GM19438 (cell line): Measurements from ENCODE around the gene MALAT1.
"Not testable (repeated sequence)": the region's sequence is repeated elsewhere in the genome, so short reads cannot be mapped to it uniquely, and the experiment has no call there.

Experiments
- ATAC-seq: cut with Tn5 transposase; IDR thresholded peaks from one replicate; pipeline ENCODE4 v1.9.1; 2021; ENCODE audit warnings: low read depth; ENCODE audit not compliant: unreplicated experiment

The MALAT1 gene

DNA sequence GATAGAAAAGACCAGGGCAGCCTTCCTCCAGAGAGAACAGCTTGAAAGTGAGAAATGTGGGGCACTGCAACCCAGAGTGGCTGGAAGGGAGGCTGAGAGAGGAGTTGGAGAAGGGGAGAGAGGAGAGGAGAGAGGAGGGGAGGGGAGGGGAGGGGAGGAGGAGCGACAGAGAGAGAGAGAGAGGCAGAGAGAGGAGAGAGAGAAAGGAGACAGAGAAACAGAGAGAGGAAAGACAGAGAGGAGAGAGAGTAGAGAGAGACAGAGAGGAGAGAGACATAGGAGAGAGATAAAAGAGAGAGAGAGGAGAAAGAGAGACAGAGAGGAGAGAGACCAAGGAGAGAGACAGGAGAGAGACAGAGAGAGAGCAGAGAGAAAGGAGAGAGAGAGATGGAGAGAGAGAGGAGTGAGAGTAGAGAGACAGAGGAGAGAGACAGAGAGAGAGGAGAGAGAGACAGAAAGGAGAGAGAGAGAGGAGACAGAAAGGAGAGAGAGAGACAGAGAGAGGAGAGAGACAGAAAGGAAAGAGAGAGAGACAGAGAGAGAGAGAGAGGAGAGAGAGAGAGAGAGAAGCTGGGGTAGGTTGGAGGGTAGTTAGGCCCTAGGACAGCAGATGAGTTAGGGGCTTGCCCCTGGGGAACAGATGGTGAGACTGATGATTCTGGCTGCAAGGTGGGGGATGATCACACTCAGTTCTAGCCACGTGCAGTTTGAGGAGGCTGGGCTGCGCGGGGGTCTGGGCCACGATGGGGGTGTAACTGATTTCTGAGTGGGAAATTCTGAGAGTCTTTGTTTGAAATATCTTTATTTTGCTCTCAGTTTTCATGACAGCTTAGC lies 17.5 kb downstream of the MALAT1 start:
- ATAC-seq: no peak

DNA sequence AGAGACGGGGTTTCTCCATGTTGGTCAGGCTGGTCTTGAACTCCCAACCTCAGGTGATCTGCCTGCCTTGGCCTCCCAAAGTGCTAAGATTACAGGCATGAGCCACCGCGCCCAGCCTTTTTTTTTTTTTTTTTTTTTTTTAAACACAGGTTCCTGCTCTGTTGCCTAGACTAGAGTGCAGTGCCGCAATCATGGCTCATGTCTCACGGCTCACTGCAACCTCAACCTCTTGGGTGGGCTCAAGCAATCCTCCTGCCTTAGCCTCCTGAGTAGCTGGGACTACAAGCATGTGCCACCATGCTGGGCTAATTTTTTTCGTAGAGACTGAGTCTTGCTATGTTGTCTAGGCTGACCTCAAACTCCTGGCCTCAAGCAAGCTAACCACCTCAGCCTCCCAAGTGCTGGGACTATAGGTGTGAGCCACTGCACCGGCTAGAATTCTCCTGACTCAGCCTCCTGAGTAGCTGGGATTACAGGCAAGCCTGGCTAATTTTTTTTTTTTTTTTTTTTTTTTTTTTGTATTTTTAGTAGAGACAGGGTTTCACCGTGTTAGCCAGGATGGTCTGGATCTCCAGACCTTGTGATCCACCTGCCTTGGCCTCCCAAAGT lies 20.2 kb downstream of the MALAT1 start:
- not testable (repeated sequence) for ATAC-seq

DNA sequence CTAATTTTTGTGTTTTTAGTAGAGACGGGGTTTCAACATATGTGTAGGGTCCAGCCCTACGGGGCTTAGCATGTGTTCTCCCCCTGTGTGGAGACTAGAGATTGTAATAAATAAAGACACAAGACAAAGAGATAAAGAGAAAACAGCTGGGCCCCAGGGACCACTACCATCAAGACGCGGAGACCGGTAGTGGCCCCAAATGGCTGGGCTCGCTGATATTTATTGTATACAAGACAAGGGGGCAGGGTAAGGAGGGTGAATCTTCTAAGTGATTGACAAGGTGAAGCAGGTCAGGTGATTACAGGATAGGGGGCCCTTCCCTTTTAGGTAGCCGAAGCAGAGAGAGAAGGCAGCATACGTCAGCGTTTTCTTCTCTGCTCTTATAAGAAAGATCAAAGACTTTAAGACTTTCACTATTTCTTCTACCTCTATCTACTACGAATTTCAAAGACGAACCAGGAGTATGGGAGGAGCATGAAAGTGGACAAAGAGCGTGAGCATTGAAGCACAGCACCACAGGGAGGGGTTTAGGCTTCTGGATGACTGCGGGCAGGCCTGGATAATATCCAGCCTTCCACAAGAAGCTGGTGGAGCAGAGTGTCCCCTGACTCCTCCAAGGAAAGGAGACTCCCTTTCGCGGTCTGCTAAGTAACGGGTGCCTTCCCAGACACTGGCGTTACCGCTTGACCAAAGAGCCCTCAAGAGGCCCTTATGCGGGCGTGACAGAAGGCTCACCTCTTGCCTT lies 23.1 kb downstream of the MALAT1 start:
- not testable (repeated sequence) for ATAC-seq

DNA sequence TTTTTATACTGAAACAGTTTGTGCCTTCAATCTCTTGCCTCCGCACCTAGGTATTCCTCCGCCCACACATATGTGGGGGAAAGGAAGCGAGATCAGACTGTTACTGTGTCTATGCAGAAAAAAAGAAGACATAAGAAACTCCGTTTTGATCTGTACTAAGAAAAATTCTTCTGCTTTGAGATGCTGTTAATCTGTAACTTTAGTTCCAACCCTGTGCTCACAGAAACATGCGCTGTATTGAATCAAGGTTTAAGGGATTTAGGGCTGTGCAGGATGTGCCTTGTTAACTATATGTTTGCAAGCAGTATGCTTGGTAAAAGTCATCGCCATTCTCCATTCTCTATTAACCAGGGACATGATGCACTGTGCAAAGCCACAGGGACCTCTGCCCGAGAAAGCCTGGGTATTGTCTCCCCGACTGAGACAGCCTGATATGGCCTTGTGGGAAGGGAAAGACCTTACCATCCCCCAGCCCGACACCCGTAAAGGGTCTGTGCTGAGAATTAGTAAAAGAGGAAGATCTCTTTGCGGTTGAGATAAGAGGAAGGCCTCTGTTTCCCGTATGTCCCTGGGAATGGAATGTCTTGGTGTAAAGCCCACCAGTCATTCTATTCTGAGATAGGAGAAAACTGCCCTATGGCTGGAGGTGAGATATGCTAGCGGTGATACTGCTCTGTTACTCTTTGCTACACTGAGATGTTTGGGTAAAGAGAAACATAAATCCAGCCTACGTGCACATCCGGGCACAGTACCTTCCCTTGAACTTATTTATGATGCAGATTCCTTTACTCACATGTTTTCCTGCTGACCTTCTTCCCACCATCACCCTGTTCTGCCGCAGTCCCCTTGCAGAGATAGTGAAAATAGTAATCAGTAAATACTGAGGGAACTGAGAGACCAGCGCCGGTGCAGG lies 24.1 kb downstream of the MALAT1 start:
- ATAC-seq: not testable (repeated sequence)

DNA sequence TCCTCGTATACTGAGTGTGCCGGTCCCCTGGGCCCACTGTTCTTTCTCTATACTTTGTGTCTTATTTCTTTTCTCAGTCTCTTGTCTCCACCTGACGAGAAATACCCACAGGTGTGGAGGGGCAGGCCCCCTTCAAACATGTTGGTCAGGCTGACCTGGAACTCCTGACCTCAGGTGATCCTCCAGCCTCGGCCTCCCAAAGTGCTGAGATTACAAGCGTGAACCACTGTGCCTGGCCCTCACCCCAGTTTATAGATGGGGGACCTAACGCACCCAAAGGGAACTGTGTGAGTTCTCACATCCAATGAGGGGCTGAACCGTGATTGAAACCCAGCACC lies 24.8 kb downstream of the MALAT1 start:
- ATAC-seq: not testable (repeated sequence)

DNA sequence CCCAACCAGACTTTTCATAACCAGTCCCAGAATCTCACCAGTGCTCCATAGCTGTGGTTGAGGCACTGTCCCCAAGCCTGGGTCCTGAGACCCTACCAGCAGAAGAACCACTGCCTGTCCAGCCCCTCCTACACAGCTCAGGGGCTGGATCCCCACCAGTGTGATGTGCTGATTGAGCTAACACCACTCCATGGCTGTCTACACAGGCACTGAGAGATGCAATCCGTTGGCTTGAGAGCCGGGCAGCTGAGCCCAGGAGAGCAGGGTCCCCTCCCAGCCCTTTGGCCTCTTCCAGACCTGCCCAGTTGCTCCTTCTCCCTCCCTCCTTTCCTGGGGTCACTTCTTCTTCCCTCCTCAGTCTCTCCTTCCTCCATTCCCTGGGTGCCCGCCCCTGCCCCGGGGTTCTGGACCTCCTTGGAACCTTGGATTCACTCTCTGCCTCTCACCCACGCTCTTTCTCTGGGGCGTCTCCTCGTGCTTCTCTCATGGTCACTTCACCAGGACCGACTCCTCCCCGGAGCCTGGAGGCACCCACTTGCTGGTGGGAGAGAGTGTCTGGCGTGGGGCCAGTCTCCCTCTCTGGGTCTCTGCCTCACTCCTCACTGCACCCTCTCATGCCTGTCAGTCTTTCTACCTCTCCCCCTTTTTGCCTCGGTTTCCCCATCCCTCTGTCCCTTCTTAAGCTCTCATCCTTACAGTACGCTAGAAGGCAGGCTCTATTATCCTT lies 25.3 kb downstream of the MALAT1 start:
- ATAC-seq: no peak

DNA sequence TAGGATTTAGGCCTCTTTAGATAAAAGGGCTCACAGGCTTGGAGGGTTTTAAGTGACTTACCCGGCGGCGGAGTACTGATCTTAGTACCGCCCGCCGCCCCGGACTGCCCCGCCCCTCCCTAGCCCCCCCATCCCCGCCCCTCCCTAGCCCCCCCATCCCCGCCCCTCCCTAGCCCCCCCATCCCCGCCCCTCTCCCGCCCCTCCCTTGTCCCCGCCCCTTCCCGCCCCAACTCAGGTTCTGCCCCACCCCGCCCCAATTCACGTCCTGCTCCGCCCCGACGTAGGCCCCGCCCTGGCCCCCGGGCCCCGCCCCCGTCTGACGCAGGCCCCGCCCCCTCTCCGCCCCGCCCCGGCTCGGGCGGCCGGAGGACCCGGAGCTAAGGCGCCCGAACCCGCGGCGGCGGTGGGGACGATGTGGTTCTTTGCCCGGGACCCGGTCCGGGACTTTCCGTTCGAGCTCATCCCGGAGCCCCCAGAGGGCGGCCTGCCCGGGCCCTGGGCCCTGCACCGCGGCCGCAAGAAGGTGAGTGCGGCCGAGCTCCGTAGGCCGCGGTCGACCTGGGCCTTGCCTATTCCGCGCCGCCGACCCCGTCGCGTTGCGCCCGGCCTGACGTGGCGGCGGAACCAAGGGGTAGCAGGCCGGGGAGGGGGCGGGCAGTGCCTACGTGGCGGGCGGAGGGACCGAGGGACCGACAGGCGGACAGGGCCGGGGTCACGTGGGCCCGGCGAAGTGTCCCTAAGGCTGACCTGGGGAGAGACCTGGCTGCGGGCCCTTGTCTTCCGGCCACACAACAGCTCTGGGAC lies 26.1 kb downstream of the MALAT1 start, which contains the start of gene SCYL1:
TSS of gene SCYL1 (plus strand) at position 343 of the 805 bp plus-strand sequence. CDS start at position 414, 71 bp downstream.
- ATAC-seq: no peak

DNA sequence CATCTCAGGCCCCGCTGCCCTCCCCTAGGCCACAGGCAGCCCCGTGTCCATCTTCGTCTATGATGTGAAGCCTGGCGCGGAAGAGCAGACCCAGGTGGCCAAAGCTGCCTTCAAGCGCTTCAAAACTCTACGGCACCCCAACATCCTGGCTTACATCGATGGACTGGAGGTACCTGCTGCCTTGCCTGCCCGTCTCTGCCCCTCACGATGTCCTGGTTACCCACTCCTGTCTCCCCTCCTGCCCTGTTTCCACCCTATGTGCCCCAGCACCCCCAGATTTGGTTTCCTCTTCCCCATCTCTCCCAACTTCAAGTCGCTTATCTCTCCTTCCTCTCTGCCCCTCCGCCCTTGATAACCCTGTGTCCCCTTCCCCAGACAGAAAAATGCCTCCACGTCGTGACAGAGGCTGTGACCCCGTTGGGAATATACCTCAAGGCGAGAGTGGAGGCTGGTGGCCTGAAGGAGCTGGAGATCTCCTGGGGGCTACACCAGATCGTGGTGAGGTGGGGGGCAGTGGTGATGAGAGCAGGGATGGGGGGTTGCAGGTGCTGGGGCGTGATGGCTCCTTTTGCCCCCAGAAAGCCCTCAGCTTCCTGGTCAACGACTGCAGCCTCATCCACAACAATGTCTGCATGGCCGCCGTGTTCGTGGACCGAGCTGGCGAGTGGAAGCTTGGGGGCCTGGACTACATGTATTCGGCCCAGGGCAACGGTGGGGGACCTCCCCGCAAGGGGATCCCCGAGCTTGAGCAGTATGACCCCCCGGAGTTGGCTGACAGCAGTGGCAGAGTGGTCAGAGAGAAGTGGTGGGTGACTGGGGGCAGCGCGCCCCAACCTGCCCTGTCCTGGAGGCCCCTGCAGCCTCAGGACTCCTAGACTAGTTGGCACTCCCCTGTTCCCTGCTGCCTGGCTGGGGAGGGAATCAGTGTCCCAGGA lies 27.0 kb downstream of the MALAT1 start:
- no peak for ATAC-seq

DNA sequence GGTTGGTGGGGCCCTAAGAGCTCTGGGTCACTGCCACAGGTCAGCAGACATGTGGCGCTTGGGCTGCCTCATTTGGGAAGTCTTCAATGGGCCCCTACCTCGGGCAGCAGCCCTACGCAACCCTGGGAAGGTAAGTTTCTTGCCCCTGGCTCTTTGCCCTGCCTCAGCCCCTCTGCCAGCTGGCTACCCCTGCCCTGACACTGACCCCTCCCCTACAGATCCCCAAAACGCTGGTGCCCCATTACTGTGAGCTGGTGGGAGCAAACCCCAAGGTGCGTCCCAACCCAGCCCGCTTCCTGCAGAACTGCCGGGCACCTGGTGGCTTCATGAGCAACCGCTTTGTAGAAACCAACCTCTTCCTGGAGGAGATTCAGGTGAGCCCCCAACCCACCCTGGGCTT lies 27.9 kb downstream of the MALAT1 start:
- ATAC-seq: no peak

DNA sequence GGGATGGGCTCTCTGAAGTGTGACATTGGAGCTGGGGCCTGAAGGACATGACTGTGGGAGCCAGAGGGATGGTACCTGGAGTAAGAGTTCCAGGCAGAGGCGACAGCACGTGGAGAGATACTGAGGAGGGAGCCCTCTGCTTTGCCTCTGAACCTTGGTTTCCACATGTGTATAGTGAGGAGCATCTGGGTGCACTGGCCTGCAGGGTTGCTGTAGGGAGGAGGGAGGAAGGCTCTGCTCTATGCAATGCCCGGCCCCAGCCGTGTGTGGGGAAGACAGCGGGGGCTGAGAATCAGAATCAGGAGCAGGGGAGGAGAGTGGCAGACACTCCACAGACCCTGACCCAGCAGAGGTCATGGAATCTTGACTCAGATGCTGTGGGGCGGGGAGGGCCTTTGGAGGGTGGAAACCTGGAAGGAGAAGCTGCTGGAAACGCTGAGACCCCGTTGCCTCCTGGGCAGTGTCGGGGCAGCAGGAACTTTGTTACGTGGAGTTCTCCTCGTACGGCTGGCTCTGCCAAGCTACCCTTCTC lies 30.0 kb downstream of the MALAT1 start:
- ATAC-seq: no peak

DNA sequence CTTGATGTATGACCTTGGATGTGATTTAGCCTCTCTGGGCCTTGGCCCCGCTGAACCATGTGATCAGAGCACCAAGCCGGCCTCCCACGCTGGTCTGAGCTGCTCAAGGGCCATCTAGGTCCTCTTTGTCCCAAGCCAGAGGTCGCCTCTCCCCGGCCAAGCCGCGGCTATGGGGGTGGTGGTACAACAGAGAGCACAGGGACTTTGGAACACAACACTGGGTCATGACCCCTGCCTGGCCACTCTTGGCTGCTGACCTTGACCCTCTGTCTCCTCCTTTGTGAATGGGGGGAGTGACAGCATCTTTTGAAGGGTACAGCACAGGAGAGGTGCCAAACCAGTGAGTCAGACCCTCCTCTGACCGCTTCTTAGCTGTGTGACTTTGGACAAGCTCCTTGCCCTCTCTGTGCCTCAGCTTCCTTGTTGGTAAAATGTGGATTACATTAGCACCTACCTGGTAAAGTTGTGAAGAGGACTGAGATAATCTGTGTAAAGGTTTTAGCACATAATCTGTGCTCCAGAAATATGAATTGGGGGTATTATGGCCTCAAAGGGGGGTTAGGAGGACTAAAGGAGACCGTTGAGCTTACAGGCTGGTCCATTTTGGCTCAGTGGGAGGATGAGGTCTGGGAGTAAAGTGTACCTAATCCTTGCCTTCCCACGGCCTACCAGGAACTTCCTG lies 30.8 kb downstream of the MALAT1 start:
- ATAC-seq: no peak

DNA sequence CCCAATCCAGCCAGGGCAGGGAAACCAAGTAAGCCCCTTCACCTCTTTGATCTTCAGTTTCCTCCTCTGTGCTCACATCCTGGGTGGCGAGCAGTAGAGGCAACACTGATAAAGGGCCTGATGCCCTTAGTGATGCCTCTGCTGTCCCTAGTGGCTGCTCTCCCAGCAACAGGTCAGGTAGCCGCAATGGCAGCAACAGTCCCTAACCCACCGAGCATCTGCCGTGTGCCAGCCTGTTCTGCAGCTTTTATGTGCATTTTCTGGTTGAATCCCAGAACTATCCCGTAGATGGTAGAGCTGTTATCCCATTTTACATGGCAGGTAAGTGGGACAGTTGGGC lies 31.3 kb downstream of the MALAT1 start:
- ATAC-seq: no peak

DNA sequence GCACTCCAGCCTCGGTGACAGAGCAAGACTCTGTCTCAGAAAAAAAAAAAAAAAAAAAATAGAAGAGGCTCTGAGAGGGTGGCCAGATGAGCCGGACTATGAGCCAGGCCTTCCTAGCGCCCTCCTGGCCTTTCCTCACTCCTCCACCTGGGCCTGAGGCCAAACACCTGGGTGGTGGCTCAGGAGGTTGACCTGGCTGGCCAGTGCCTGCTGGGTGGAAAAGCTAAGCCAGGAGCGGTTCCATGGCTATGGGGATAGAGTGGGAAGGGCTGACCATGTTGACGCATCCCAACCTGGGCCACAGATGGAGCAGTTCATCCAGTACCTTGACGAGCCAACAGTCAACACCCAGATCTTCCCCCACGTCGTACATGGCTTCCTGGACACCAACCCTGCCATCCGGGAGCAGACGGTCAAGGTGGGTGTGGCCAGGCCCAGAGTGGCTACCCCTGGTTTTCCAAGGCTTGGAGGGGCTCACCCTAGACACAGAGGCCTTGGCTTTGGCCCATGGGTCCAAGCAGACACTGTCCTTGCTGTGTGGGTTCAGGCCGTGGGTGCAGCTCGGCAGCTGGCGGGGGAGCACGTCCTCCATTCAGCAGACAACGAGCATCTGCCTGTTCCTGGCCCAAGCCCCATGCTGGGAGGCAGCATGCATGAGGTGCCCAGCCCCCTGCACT lies 33.7 kb downstream of the MALAT1 start:
- ATAC-seq: no peak

DNA sequence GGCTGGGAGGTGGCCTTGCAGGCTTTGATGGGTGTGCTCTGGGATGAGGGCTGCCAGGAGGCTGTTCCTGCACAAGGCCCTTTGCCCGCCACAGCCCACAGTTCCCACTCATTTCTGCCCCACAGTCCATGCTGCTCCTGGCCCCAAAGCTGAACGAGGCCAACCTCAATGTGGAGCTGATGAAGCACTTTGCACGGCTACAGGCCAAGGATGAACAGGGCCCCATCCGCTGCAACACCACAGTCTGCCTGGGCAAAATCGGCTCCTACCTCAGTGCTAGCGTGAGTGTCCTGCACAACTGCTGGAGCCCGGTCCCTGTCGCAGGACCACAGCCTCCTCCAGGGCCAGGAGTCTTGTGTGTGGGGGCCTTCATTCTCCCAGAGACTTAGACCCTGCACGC lies 36.3 kb downstream of the MALAT1 start:
- no peak for ATAC-seq

DNA sequence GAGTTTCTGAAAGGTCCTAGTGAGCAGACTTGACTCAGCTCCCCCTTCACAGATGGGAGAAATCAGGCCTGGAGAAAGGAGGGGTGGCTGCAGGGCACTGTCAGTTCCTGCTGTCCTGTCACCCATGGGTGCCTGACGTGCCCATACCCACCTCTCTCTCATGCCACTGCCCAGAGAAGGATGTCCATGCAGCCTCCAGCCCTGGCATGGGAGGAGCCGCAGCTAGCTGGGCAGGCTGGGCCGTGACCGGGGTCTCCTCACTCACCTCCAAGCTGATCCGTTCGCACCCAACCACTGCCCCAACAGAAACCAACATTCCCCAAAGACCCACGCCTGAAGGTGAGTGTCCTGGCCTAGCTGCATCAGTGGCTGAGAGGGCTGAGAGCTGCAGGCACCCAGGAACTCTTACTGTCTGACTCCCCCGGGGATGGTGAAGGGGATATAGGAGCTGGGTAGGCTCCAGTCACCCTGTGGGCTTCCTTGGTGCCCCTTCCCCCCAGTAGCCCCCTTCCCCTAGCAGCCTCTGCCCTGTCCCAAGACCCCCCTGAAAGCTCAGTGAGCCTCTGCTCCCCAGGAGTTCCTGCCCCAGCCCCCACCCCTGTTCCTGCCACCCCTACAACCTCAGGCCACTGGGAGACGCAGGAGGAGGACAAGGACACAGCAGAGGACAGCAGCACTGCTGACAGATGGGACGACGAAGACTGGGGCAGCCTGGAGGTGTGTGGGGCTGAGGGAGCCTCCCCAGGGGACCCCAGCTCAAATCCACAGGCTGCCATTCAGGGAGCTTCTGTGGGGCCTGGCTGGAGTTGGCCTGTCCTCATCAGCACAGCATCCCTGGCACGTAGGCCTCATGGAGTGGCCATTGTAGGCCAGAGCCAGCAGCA lies 37.8 kb downstream of the MALAT1 start:
- ATAC-seq: no peak

DNA sequence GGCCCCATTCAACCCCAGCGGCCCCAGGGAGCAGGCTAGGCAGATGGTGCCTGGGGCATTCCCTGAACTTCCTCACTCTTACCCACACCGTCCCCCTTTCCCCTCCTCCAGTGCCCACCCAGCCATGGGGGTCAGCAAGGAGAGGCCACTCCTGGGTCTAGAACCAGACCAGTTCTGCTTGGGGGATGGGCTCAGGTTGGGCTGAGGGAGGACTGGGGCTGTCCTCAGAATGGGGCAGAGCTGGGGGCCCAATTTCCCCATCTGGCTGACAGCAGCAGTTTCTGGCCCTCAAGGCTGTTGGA lies 38.4 kb downstream of the MALAT1 start:
- no peak for ATAC-seq
